ENCODE data around the gene ZNF800.

Gene ZNF800

GRCh38 chr7:127350586-127350985 lies 41.9 kb downstream of the ZNF800 start:
- no peak for ATAC-seq
- TF ChIP-seq ISL1 (CRISPR knock-in tag; IDR thresholded peaks at IDR 0.05) = no peak
- TF ChIP-seq POU6F1 (CRISPR knock-in tag; IDR thresholded peaks at IDR 0.05; ENCODE audit: borderline replicate concordance, low read depth) = no peak
- TF ChIP-seq ZFP3 (CRISPR knock-in tag; IDR thresholded peaks at IDR 0.05) = no peak
- no peak for TF ChIP-seq PPARA (CRISPR knock-in tag; IDR thresholded peaks at IDR 0.05; ENCODE audit: borderline replicate concordance)
- TF ChIP-seq ZC3H10 (CRISPR knock-in tag; IDR thresholded peaks at IDR 0.05) = no peak

- ATAC-seq = no peak
- TF ChIP-seq TSHZ2 (CRISPR knock-in tag; IDR thresholded peaks at IDR 0.05) = no peak
- TF ChIP-seq CREB5 (CRISPR knock-in tag; IDR thresholded peaks at IDR 0.05; ENCODE audit: low read depth) = no peak
- TF ChIP-seq TOX (CRISPR knock-in tag; IDR thresholded peaks at IDR 0.05; ENCODE audit: borderline replicate concordance) = no peak
- no peak for TF ChIP-seq ZC3H10 (CRISPR knock-in tag; IDR thresholded peaks at IDR 0.05)
- no peak for TF ChIP-seq PATZ1 (CRISPR knock-in tag; IDR thresholded peaks at IDR 0.05; ENCODE audit: borderline replicate concordance)
- no peak for TF ChIP-seq ZFP3 (CRISPR knock-in tag; IDR thresholded peaks at IDR 0.05)
- no peak for TF ChIP-seq OSR1 (CRISPR knock-in tag; IDR thresholded peaks at IDR 0.05)
- TF ChIP-seq CSDC2 (CRISPR knock-in tag; IDR thresholded peaks at IDR 0.05) = no peak
- no peak for TF ChIP-seq ISL1 (CRISPR knock-in tag; IDR thresholded peaks at IDR 0.05)
- TF ChIP-seq ESRRG (CRISPR knock-in tag; IDR thresholded peaks at IDR 0.05) = no peak
- TF ChIP-seq PPARA (CRISPR knock-in tag; IDR thresholded peaks at IDR 0.05; ENCODE audit: borderline replicate concordance) = no peak
- TF ChIP-seq ZNF565 (CRISPR knock-in tag; conservative IDR thresholded peaks at IDR 0.05; ENCODE audit: low read depth) = no peak
- no peak for TF ChIP-seq ZFP30 (CRISPR knock-in tag; IDR thresholded peaks at IDR 0.05)
- TF ChIP-seq ZNF70 (CRISPR knock-in tag; IDR thresholded peaks at IDR 0.05) = no peak
- TF ChIP-seq BACH2 (CRISPR knock-in tag; IDR thresholded peaks at IDR 0.05; ENCODE audit: borderline replicate concordance) = no peak
- TF ChIP-seq SNAI2 (CRISPR knock-in tag; IDR thresholded peaks at IDR 0.05) = no peak
- TF ChIP-seq GLIS3 (CRISPR knock-in tag; IDR thresholded peaks at IDR 0.05) = no peak
These were observed 42.6 kb downstream of the ZNF800 start for GRCh38 chr7:127349881-127350280.

GRCh38 chr7:127348247-127348631 lies 44.3 kb downstream of the ZNF800 start:
- no peak for ATAC-seq
- TF ChIP-seq ZC3H10 (CRISPR knock-in tag; IDR thresholded peaks at IDR 0.05) (no peak), OSR1 (CRISPR knock-in tag; IDR thresholded peaks at IDR 0.05) (no peak), CREB5 (CRISPR knock-in tag; IDR thresholded peaks at IDR 0.05; ENCODE audit: low read depth) (no peak), ZNF8 (CRISPR knock-in tag; IDR thresholded peaks at IDR 0.05) (no peak)

GRCh38 chr7:127347567-127348246 lies 44.8 kb downstream of the ZNF800 start:
- ATAC-seq = peak; percentile 98
- TF ChIP-seq GLIS3 (CRISPR knock-in tag; IDR thresholded peaks at IDR 0.05) = no peak
- no peak for TF ChIP-seq ESRRG (CRISPR knock-in tag; IDR thresholded peaks at IDR 0.05)
- TF ChIP-seq ZNF8 (CRISPR knock-in tag; IDR thresholded peaks at IDR 0.05) = peak; percentile 55
- no peak for TF ChIP-seq ARNTL (CRISPR knock-in tag; IDR thresholded peaks at IDR 0.05; ENCODE audit: borderline replicate concordance, low read depth)
- TF ChIP-seq ZC3H10 (CRISPR knock-in tag; IDR thresholded peaks at IDR 0.05) = no peak
- no peak for TF ChIP-seq ISL1 (CRISPR knock-in tag; IDR thresholded peaks at IDR 0.05)
- no peak for TF ChIP-seq SNAI2 (CRISPR knock-in tag; IDR thresholded peaks at IDR 0.05)
